ES-I3 (cell line): ENCODE data around the gene DNAAF9.

Experiments
- H3K36me3 ChIP-seq: 2 replicates; pipeline ENCODE4 v1.6.1; 2013; ENCODE audit warnings: mild to moderate bottlenecking, low read length, control low read depth, moderate library complexity; ENCODE audit not compliant: insufficient read depth
- H3K4me1 ChIP-seq: 2 replicates; pipeline ENCODE4 v1.6.1; 2013; ENCODE audit warnings: mild to moderate bottlenecking, control low read depth, low read length; ENCODE audit not compliant: insufficient read depth
- H3K9ac ChIP-seq: 2 replicates; pipeline ENCODE4 v1.6.1; 2013; ENCODE audit warnings: low read depth, mild to moderate bottlenecking, low read length, moderate library complexity
- H3K9me3 ChIP-seq: 2 replicates; pipeline ENCODE4 v1.6.1; 2013; ENCODE audit warnings: mild to moderate bottlenecking, low read length, moderate library complexity; ENCODE audit not compliant: control insufficient read depth, insufficient read depth

Gene DNAAF9

DNA sequence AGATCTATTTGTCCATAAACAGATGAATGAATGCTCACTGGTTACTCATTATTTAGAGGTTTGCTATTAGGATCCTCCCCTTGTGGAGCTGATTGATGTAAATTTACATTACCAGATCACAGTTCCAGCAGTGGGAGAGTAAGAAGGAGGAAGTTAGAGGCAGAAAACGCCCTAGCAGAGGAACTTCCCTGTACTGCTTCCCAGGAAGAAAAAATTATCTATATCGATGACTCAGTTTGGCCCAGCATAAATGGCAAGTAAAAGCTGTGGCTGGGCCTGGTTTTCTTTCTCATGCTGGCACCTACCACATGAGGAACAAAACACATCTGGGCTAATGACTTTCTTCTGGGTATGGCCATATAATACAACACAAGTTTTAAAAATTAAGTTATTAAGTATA lies 35.7 kb downstream of the DNAAF9 start:
- Histone ChIP-seq H3K9ac (no peak overlapping the region), H3K36me3 (no peaks in the 10 kb centered on the region; the same call in 1 of the 2 replicates), H3K4me1 (no peaks in the 10 kb centered on the region), H3K9me3 (no peaks in the 10 kb centered on the region)

DNA sequence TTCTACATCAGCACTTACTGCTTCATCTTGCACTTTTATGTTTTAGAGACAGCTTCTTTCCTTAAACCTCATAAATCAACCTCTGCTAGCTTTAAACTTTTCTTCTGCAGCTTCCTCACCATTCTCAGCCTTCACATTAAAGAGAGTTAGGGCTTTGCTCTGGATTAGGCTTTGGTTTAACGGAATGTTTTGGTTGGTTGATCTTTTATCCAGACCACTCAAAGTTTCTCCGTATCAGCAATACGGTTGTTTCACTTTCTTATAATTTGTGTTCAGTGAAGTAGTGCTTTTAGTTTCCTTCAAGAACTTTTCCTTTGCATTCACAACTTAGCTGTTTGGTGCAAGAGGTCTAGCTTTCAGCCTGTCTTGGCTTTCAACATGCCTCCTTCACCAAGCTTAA lies 40.4 kb downstream of the DNAAF9 start:
- H3K4me1 ChIP-seq, result no peaks in the 10 kb centered on the region
- no peaks in the 10 kb centered on the region for H3K9me3 ChIP-seq
- H3K9ac ChIP-seq, result no peak overlapping the region
- H3K36me3 ChIP-seq, result no peaks in the 10 kb centered on the region

DNA sequence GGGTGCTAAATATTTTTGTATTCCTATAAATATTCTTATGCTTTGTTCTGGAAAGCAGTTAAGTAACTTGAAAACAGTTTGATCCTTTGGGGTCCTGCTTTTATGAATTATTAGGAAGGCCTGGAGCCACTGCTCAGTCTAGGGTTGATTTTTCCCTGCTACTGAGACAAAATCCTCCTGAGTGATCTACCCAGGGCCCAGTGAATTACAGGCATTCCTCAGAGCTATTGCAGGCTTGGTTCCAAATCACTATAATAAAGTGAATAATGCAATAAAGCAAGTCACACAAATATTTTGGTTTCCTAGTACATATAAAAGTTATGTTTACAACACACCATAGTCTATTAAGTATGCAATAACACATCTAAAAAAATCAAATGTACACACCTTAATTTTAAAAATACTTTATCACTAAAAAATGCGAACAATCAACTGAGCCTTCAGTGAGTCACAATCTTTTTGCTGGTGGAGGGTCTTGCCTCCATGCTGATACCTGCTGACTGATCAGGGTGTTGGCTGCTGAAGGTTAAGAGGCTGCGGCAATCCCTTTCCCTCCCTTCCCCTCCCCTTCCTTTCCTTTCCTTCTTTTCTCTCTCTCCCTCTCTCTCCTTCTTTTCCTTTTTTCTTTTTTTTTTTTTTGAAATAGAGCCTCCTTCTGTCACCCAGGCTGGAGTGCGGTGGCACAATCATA lies 43.0 kb downstream of the DNAAF9 start:
- H3K4me1 ChIP-seq, result no peaks in the 10 kb centered on the region
- no peaks in the 10 kb centered on the region for H3K36me3 ChIP-seq
- no peak overlapping the region for H3K9ac ChIP-seq
- H3K9me3 ChIP-seq, result no peaks in the 10 kb centered on the region; the same call in 1 of the 2 replicates

DNA sequence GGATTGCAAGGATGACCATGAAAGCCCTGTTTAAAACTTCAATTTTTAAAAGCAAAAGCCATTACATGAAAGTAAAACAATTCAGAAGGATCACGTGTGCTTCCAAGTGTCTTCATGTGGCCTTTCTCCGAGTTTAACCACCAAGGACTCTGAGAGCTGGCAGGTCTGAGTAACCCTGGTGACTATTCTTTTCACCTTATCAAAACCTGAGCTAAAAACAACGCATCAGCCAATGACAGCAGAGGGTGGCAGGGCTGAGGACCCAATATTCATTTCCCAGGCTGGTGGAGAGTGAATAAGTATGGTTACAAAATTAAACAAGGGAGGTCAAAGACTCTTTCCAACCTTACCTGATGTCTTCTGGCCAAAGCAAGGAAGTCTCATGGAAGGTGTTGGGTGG lies 46.7 kb downstream of the DNAAF9 start:
- Histone ChIP-seq H3K36me3 (no peaks in the 10 kb centered on the region), H3K4me1 (no peaks in the 10 kb centered on the region), H3K9ac (no peak overlapping the region), H3K9me3 (no peaks in the 10 kb centered on the region; the same call in 1 of the 2 replicates)

DNA sequence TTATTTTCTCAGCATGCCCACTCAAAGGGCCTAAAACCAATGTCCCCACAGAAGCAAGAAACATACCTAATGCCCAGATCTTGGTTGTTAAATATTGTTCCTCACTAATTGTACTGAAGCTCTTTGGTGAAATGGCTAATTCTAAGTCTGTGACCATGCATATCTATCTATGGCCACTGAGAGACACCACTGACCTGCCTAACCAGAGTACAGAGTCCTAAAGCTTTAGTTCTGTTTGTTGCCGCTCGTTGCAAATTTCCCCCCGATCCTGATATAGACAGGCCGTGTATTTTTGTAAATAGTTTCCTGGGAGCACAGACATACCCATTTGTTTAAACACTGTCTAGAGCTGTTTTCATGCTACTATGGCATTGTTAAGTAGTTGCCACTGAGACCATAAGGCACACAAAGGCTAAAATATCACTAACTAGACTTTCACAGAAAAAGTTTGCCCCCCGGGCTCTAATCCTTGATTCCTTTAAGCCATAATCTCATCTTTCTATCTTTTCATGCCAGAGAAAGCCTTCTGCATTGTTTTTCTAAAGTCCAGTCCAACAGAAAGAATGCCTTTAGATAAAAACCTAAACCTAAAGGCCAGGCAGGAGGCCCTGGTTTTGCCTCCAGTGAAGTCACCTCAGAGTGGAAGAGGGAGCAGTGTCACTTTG lies 48.7 kb downstream of the DNAAF9 start:
- Histone ChIP-seq H3K36me3 (no peaks in the 10 kb centered on the region), H3K4me1 (no peaks in the 10 kb centered on the region), H3K9me3 (no peaks in the 10 kb centered on the region; the same call in 1 of the 2 replicates), H3K9ac (no peak overlapping the region)
